ENCODE data around the gene WWOX.

WWOX gene

GRCh38 chr16:79127766-79128165 is 1028.3 kb downstream of the WWOX start:
- no peak for DNase-seq

- no peak for DNase-seq
Observed at GRCh38 chr16:79128706-79129105, 1029.3 kb downstream of the WWOX start.

DNA sequence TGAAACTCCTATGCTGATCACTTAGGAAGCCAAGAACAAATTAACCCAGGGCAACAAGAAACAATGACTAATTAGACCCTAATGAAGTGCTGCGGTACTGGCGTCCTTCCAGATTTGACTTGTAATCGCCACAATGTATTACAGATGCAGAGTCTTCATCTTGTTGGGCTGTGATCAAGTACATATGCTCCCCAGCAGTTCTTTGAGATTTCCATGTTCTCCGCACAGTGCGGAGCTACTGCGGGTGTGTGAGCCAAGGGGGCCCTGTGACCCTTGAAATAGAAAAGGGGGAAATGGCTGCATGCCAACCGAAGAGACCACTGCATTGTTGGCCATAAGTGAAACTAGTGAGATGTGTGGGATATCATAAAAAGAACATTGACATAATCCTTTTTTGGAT is 1031.2 kb downstream of the WWOX start:
- DNase-seq, result no peak

- no peak for DNase-seq
Observed at GRCh38 chr16:79131321-79132075, 1032.0 kb downstream of the WWOX start.

GRCh38 chr16:79132701-79133100 is 1033.2 kb downstream of the WWOX start:
- DNase-seq, result no peak

- no peak for DNase-seq
Observed at GRCh38 chr16:79134300-79134699, 1034.8 kb downstream of the WWOX start.

- no peak for DNase-seq
Observed at GRCh38 chr16:79136955-79137354, 1037.5 kb downstream of the WWOX start.

DNA sequence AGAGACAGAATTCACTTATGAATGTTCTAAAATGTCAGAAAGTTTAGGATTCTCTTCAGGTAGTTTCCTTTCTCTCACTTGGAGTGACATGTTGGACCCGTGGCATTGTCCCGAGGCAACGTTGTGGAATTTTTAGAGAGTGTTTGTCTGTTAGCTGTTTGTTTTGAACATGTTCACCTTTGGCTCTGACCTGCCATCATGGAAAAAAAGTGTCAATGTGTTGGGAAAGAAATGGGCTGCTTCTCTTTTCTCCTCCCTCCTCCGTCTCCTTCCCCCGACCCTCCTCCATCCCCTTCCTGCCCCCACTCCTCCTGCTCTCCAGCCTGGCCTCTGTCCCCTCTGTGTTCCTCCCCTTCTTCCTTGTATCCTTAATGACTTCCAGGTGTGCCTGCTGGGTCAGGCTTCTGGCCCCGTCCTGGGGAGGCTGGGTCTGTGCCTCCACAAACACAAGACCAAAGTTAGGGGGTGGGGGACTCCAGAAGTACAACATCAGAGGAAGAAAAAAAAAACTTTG is 1038.0 kb downstream of the WWOX start:
- no peak for DNase-seq

- DNase-seq, result no peak
Observed at GRCh38 chr16:79139799-79140198, 1040.3 kb downstream of the WWOX start.

GRCh38 chr16:79143026-79143425 is 1043.6 kb downstream of the WWOX start:
- no peak for DNase-seq

DNA sequence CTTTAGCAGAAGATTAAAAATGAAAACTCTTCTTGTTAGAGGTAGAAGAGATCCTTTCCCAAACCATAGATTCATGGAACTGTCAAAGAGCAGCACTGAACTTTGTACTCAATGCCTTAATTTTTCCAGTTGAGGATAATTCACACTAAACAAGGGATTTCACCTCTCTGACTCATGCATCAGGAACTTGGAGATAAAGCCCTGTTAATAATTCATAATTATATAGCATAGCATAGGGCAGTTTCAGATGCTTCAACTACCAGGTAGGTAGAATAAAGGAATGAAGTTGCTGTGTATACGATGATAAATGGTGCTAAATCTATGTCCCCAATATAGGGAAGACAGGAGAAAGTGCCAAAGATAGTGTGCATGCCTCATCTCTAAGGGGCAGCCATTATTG is 1050.7 kb downstream of the WWOX start:
- no peak for DNase-seq

DNA sequence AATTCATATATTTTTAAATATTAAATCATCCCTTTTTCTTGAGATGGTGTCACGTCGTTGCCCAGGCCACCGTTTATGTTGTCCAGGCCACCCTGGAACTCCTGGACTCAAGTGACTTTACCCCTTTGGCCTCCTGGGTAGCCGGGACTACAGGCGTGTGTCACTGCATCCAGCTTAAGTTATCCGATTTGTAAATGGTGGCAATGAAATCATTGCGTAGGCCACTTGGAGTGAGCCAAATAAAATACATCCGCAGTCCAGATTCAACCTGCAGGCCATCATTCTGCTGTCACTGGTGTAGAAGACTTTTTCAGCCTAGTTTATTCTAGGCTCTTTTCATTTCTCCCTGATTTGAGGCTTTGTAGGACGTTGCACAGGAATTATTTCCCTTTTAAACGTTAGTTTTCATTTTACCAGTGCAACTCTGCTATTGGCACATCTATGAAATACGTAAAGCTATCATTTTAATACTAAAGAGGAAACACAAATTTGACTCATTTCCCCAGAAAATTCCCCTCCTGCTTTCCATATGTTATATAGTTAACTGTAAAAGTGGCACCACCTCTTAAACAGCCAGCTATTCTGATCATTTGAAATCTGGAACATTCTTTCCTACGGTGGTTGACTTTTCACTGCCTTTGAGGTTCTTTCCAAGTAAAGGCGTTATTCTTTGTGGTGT is 1051.3 kb downstream of the WWOX start:
- DNase-seq, result no peak

DNA sequence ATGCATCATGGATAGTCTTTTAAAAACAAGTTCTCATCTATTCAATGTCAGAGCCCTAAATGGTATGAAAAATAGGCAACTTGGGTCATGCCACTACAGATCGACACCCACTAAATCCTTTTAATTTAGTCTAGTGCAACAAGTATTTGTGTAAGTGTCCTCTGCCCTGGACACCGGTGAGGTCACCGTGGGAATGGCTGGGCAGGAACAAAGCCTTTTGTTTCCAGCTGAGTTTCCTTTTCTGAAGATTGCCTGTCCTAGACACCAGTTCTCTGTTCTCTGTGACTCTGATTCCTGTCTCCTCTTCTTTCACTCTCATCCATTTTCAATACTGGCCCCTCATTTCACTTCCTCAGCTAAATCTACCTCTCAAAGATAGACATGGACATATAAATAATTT is 1054.6 kb downstream of the WWOX start:
- DNase-seq, result no peak

- DNase-seq, result no peak
Observed at GRCh38 chr16:79155471-79155870, 1056.0 kb downstream of the WWOX start.

DNA sequence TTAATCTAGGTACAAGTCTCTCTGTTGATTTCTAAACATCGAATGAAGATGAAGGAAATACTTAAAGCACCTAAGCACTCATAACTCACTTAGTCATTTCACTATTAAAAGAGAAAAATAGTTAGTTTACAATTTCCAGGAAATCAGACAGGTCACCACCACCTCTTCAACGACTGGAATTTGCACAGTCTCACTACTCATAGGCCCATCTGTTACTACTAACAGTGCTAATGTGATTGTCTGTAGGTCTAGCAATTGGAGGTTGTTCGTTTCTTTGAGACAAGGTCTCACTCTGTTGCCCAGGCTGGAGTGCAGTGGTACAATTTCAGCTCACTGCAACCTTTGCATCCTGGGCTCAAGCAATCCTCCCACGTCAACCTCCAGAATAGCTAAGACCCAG is 1056.5 kb downstream of the WWOX start:
- DNase-seq, result no peak

DNA sequence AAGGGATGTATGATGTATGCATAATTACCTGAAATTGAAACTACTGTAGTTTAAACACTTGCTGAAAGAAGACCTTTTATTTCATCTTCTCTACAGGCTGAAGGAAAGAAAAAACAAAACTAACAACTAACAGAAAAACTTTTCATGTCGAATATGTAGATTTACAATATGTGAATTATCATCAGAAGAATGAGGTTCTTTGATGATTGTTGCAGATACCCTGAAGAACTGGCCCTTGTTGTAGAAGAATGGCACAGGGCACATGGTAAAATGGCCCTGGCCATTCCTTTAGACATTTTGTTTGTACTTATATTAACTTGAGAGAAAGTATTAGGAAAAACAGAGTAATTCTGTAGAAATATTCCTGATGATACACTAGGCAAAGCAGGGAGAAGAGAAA is 1057.3 kb downstream of the WWOX start:
- DNase-seq, result no peak

GRCh38 chr16:79158337-79158736 is 1058.9 kb downstream of the WWOX start:
- DNase-seq, result no peak

- DNase-seq, result no peak
Observed at GRCh38 chr16:79159261-79160049, 1060.0 kb downstream of the WWOX start.

- no peak for DNase-seq
Observed at GRCh38 chr16:79162977-79163376, 1063.5 kb downstream of the WWOX start.

DNA sequence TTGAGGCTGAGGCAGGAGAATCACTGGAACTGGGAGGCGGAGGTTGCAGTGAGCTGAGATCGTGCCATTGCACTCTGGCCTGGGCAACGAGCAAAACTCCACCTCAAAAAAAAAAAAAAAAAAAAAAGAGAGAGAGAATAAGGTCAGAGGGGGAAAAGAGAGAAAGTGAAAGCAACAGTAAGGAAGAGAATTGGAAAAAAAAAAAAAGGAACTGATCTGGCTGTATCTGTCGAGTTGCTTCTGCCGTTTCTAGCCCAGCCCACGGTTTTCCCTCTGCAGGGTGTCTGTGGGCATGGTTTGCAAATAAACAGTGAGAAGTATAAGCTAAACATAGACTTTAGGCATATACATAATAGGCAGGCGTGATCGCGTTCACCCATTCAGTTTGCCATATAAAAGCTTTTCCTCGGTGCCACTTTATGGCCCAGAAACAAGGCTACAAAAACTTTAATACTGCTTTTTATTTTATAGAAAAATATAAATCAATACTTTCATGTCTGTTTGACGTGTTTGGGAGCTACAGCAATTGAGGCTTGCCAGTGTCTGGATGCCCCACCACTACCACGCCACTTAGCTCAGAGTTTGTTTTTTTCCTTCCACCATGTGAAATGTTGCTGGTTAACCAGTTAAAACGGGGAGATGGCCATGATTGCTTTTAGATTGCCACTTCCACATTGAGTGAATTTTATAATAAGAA is 1064.4 kb downstream of the WWOX start:
- DNase-seq, result no peak

GRCh38 chr16:79164388-79164995 is 1065.0 kb downstream of the WWOX start:
- no peak for DNase-seq

DNA sequence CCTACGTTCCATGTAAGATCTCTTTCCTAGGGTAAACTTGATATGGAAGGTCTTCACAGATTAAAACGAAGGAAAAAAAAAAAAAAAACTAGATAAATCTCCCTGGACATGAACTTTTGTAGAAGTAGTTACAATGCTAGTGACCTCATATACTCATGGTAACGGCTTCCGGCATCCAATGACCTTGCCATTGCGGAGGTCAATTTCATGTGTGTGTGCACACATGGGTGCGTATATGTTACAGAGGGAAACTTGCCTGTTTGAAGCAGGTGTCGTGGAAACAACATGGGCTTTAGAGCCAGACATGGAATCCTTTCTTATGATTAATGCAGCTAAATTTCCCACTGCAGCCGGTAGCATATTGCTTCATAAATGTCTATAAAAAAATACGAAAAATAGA is 1065.6 kb downstream of the WWOX start:
- no peak for DNase-seq
